GM06990 (cell line): ENCODE data around the gene MIGA2.

ENCODE experiments used
- DNase-seq: peaks from one replicate; pipeline ENCODE4 v3.0.0-alpha.2; 2011; ENCODE audit not compliant: insufficient read length; ENCODE audit errors: extremely low read depth
- H3K27me3 ChIP-seq: replicated peaks from 2 replicates; pipeline ENCODE4 v1.6.0; 2011; ENCODE audit warnings: low read length; ENCODE audit not compliant: control insufficient read depth, insufficient read depth
- H3K36me3 ChIP-seq: 2 replicates; pipeline ENCODE4 v1.5.1; 2011; ENCODE audit warnings: low read length; ENCODE audit not compliant: control insufficient read depth, insufficient read depth
- H3K4me3 ChIP-seq: replicated peaks from 2 replicates; pipeline ENCODE4 v1.5.1; 2011; ENCODE audit warnings: low read depth, mild to moderate bottlenecking, control low read depth, low read length
- CTCF ChIP-seq: IDR thresholded peaks from 2 replicates; pipeline ENCODE4 v1.5.1; 2011; ENCODE audit warnings: low read length, control low read depth, mild to moderate bottlenecking, inconsistent platforms; ENCODE audit not compliant: insufficient read depth, poor library complexity, severe bottlenecking

MIGA2 gene

GRCh38 chr9:129069862-129070641 is 33.6 kb downstream of the MIGA2 start:
- DNase-seq, result no peak

GRCh38 chr9:129070696-129071525 is 34.5 kb downstream of the MIGA2 start:
- Histone ChIP-seq H3K27me3 (no peaks in the 10 kb centered on the region), H3K36me3 (peaks cover 17% of the 10 kb centered on the region), H3K4me3 (no peak overlapping the region)
- no peak for TF ChIP-seq CTCF
- DNase-seq, result no peak

More at GRCh38 chr9:129069862-129070641, 33.6 kb downstream of the MIGA2 start:
- Histone ChIP-seq H3K4me3 (no peak overlapping the region), H3K27me3 (no peaks in the 10 kb centered on the region), H3K36me3 (peaks cover 19% of the 10 kb centered on the region)
- TF ChIP-seq CTCF, result no peak

- no peak overlapping the region for H3K4me3 ChIP-seq
- no peak for TF ChIP-seq CTCF
- peaks cover 16% of the 10 kb centered on the region for H3K36me3 ChIP-seq
- no peak for DNase-seq
- H3K27me3 ChIP-seq, result no peaks in the 10 kb centered on the region
Measured at GRCh38 chr9:129071526-129072126, 35.2 kb downstream of the MIGA2 start.

GRCh38 chr9:129072171-129072570 is 35.7 kb downstream of the MIGA2 start:
- no peak for DNase-seq
- Histone ChIP-seq H3K36me3 (peaks cover 15% of the 10 kb centered on the region), H3K4me3 (no peak overlapping the region), H3K27me3 (no peaks in the 10 kb centered on the region)
- TF ChIP-seq CTCF, result no peak

- Histone ChIP-seq H3K4me3 (no peak overlapping the region), H3K27me3 (no peaks in the 10 kb centered on the region), H3K36me3 (peaks cover 11% of the 10 kb centered on the region)
- TF ChIP-seq CTCF, result no peak
- DNase-seq, result no peak
Measured at GRCh38 chr9:129073404-129073803, 37.0 kb downstream of the MIGA2 start.
